ENCODE data around the gene CACNA1B. TPM values are rescaled to one million over a fixed set of nuclear protein-coding genes. Genes with fewer than 3 reads are reported as not detected.

The CACNA1B gene
- total RNA-seq, 1 experiment from 2014 or later, result 7.8 TPM

DNA sequence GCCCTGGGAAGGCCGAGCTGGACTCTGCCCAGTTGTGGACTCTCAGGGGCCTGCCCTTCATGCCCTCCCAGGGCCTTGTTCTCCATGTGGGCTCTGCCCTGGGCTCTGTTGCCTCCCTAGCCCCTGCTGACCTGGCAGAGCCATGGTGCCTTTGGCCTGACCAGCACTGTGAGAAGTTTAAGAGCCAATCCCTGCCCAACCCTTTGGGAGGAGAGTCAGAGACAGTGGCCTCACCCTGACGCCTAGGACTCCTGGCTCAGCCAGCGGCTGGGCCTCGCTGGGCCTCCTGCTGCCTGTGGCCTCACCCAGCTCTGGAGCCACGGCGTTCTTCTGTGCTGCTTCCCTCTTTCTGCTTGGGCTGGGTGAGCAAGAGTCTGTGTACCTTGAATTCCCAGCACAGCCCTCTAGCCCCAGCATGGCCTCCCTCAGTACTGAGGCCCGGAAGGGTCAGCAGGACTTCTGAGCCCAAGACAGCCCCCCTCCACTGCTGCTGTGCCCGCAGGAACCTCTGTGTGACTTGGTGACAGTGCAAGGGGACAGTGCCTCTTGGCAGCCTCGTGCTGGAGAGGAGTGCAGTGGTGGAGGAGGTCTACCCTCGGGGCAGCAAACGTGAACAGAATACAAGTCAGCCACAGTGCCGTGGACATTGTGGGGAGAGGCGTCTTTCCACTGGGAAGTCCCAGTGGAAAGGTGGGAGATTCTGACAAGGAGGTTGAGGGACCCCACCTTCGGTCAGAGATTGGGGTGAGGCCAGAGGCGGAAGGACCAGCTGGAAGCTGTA is 97.4 kb downstream of the CACNA1B start:
- H3K27ac Mint-ChIP-seq, result no peak overlapping the region; a peak in 2 of 7 replicates
- H4K5ac ChIP-seq (ENCODE audit: insufficient read length, low read depth, low read length), result no peak overlapping the region
- no peaks in the 10 kb centered on the region for H3K4me1 ChIP-seq (ENCODE audit: insufficient read depth, low read length)
- DNase-seq, result no peak
- no peak overlapping the region for H3K56ac ChIP-seq (ENCODE audit: insufficient read length, low read depth, low read length)
- H3K79me1 ChIP-seq (ENCODE audit: insufficient read depth, low read depth, low read length, poor library complexity, severe bottlenecking), result no peaks in the 10 kb centered on the region
- H3K4me2 ChIP-seq (ENCODE audit: insufficient read depth, insufficient read length, low read length), result no peak overlapping the region
- H4K91ac ChIP-seq (ENCODE audit: insufficient read length, low read depth, low read length), result no peak overlapping the region
- H2AFZ ChIP-seq (ENCODE audit: low read length), result no peak overlapping the region
- no CpG with 5 or more reads among the region's 15 CpGs for WGBS (ENCODE audit: extremely low coverage, insufficient read length, low lambda C conversion rate)
- peaks cover 18 to 31% (median 20%) of the 10 kb centered on the region in 3 experiments; a peak in 6 of 7 replicates for H3K36me3 Mint-ChIP-seq (ENCODE audit: insufficient read depth in 1 of 3, low read depth in 3 of 3)
- no peak overlapping the region for H3K4ac ChIP-seq (ENCODE audit: low read depth, low read length)
- H3T11ph ChIP-seq (ENCODE audit: low read length), result no peak overlapping the region
- no peak overlapping the region for H3K23ac ChIP-seq (ENCODE audit: insufficient read length, low read depth, low read length)
- no peak overlapping the region for H3K27ac ChIP-seq (ENCODE audit: insufficient read length, low read depth, low read length)
- H3K79me2 ChIP-seq (ENCODE audit: insufficient read depth, low read length), result no peaks in the 10 kb centered on the region
- H3K4me1 Mint-ChIP-seq, result no peaks in the 10 kb centered on the region
- no peak overlapping the region for H3K4me3 Mint-ChIP-seq
- no peak overlapping the region for H3K9ac ChIP-seq (ENCODE audit: extremely low read depth, insufficient read length, low read length)
- H4K8ac ChIP-seq (replicated peaks; ENCODE audit: insufficient read length, low read depth, low read length), result no peak overlapping the region
- H3K14ac ChIP-seq (ENCODE audit: insufficient read depth, low read length), result no peak overlapping the region
- no peak overlapping the region for H2BK120ac ChIP-seq (ENCODE audit: low read depth, low read length, poor library complexity, severe bottlenecking)
- H3K18ac ChIP-seq (ENCODE audit: insufficient read length, low read depth, low read length), result no peak overlapping the region
- H3K9me3 Mint-ChIP-seq, result no peaks in the 10 kb centered on the region; a peak in 1 of 5 replicates
- TF ChIP-seq, protein P1, sequence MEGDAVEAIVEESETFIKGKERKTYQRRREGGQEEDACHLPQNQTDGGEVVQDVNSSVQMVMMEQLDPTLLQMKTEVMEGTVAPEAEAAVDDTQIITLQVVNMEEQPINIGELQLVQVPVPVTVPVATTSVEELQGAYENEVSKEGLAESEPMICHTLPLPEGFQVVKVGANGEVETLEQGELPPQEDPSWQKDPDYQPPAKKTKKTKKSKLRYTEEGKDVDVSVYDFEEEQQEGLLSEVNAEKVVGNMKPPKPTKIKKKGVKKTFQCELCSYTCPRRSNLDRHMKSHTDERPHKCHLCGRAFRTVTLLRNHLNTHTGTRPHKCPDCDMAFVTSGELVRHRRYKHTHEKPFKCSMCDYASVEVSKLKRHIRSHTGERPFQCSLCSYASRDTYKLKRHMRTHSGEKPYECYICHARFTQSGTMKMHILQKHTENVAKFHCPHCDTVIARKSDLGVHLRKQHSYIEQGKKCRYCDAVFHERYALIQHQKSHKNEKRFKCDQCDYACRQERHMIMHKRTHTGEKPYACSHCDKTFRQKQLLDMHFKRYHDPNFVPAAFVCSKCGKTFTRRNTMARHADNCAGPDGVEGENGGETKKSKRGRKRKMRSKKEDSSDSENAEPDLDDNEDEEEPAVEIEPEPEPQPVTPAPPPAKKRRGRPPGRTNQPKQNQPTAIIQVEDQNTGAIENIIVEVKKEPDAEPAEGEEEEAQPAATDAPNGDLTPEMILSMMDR (conservative IDR thresholded peaks at IDR 0.05), result no peak
- no peak overlapping the region for H2BK12ac ChIP-seq (ENCODE audit: insufficient read length, low read depth, low read length)
- no peak overlapping the region for H2BK5ac ChIP-seq (ENCODE audit: insufficient read length, low read length)
- H4K20me1 ChIP-seq (ENCODE audit: control insufficient read depth, insufficient read depth, insufficient read length), result no peaks in the 10 kb centered on the region
- H3K23me2 ChIP-seq (ENCODE audit: insufficient read length, low read depth, low read length, poor library complexity, severe bottlenecking), result no peaks in the 10 kb centered on the region
- no peak overlapping the region for H2BK15ac ChIP-seq (ENCODE audit: low read depth, low read length)
- no peak overlapping the region for H2BK20ac ChIP-seq (ENCODE audit: low read depth, low read length, poor library complexity, severe bottlenecking)
- H3K27me3 ChIP-seq (ENCODE audit: insufficient read depth, low read length), result no peaks in the 10 kb centered on the region
- H2AK5ac ChIP-seq (ENCODE audit: insufficient read length, low read length), result no peak overlapping the region
- H3K9me3 ChIP-seq (ENCODE audit: control insufficient read depth, low read depth, low read length), result no peaks in the 10 kb centered on the region
- no peaks in the 10 kb centered on the region; the same call in 1 of the 2 replicates for H3K27me3 Mint-ChIP-seq (ENCODE audit: low read depth)
